GM12892 (cell line): ENCODE measurements around the gene MKRN1.

Experiments
- POLR2A ChIP-seq: IDR thresholded peaks from 2 replicates; pipeline ENCODE4 v1.6.1; 2011; ENCODE audit warnings: low read depth, low read length, control low read depth
- POLR2AphosphoS5 ChIP-seq: IDR thresholded peaks from 2 replicates; pipeline ENCODE4 v1.6.1; 2011; ENCODE audit warnings: low read depth, low read length, control low read depth
- TAF1 ChIP-seq: IDR thresholded peaks from 2 replicates; pipeline ENCODE4 v1.6.1; 2011; ENCODE audit warnings: low read depth, mild to moderate bottlenecking, control low read depth, low read length, borderline replicate concordance

DNA sequence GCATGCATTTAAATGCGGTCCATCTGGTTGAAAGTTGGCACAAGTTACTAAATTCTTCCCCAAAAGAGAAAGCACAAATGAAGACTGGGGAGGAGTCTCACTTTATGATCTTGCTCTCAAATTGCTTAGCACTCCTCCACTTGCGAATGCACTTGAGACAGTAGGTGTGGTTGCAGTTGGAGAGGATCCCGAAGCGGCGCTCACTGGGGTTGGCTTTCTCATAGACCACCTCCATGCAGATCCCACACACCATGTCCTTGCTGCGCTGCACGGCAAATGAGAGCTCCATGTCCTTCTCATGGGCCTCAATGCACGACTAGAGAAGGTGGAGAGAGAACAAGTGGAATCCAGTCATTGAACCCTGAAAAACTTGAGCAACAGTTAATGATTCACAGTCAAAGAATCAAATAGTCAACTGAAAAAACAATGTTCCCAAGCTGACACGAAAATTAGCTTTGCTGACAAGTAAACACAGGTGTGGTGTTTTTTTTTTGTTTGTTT is 22.7 kb downstream of the MKRN1 start:
- TF ChIP-seq POLR2AphosphoS5 (no peak), POLR2A (no peak), TAF1 (no peak)
